GM19099 (cell line): ENCODE data around the gene PCYT1A.

Source experiments
- POLR2A ChIP-seq: IDR thresholded peaks from 3 replicates; pipeline ENCODE4 v1.6.1; 2011; ENCODE audit warnings: low read depth; ENCODE audit not compliant: insufficient read length; ENCODE audit errors: extremely low read depth

PCYT1A gene

GRCh38 chr3:196208942-196209695 is 78.4 kb downstream of the PCYT1A start:
- no peak for TF ChIP-seq POLR2A

GRCh38 chr3:196207833-196208607 is 79.5 kb downstream of the PCYT1A start:
- TF ChIP-seq POLR2A = no peak

GRCh38 chr3:196207159-196207832 is 80.2 kb downstream of the PCYT1A start:
- TF ChIP-seq POLR2A = no peak

- TF ChIP-seq POLR2A = no peak
Observed at GRCh38 chr3:196203846-196204245, 83.7 kb downstream of the PCYT1A start.

- no peak for TF ChIP-seq POLR2A
Observed at GRCh38 chr3:196202516-196202970, 85.0 kb downstream of the PCYT1A start.

- TF ChIP-seq POLR2A = no peak
Observed at GRCh38 chr3:196198771-196199753, 88.5 kb downstream of the PCYT1A start.

- no peak for TF ChIP-seq POLR2A
Observed at GRCh38 chr3:196198081-196198675, 89.3 kb downstream of the PCYT1A start.

GRCh38 chr3:196197524-196197923 is 90.0 kb downstream of the PCYT1A start:
- TF ChIP-seq POLR2A = no peak

GRCh38 chr3:196195664-196196265 is 91.8 kb downstream of the PCYT1A start:
- no peak for TF ChIP-seq POLR2A

- TF ChIP-seq POLR2A = no peak
Observed at GRCh38 chr3:196194542-196194915, 93.0 kb downstream of the PCYT1A start.

GRCh38 chr3:196193736-196194541 is 93.6 kb downstream of the PCYT1A start:
- TF ChIP-seq POLR2A = no peak

- no peak for TF ChIP-seq POLR2A
Observed at GRCh38 chr3:196193133-196193735, 94.3 kb downstream of the PCYT1A start.
